A673 (cell line): Measurements from ENCODE around the gene COL16A1. TPM values are rescaled to one million over a fixed set of nuclear protein-coding genes. Genes with fewer than 3 reads are reported as not detected.

Source experiments
- BruUV-seq: library from RNA; stranded (reverse); fragments of 400-500 nt; replicated peaks from 2 replicates; lab custom pipeline; 2021; lab: Mats Ljungman, UMichigan
- CTCF ChIA-PET: fragments of 300-600 bp; sonication (Branson Sonifier 250); formaldehyde crosslinking; loops from one replicate; lab custom pipeline; 2022; ENCODE audit warnings: antibody characterized with exemption; lab: Charles Lee
- POLR2A ChIA-PET: fragments of 300-600 bp; sonication (Branson Sonifier 250); formaldehyde crosslinking; loops from one replicate; lab custom pipeline; 2022; ENCODE audit warnings: antibody characterized with exemption; ENCODE audit not compliant: low non-redundant PET; lab: Charles Lee
- DNase-seq: peaks from one replicate; pipeline ENCODE4 v3.0.0-alpha.2; 2015; ENCODE audit warnings: low spot score
- H3K27ac ChIP-seq: fragments of 200-600 bp; sonication (generic); 2 replicates; pipeline ENCODE4 v1.5.1; 2016; ENCODE audit warnings: mixed run types, low read depth, mild to moderate bottlenecking, mixed read lengths, antibody characterized with exemption, low read length; ENCODE audit not compliant: poor library complexity, severe bottlenecking
- H3K27me3 ChIP-seq: fragments of 200-600 bp; sonication (generic); replicated peaks from 2 replicates; pipeline ENCODE4 v1.6.1; 2017; ENCODE audit warnings: mixed run types, low read depth, mild to moderate bottlenecking, mixed read lengths, antibody characterized with exemption, low read length; ENCODE audit not compliant: insufficient read depth, poor library complexity
- H3K36me3 ChIP-seq: fragments of 200-600 bp; sonication (generic); 2 replicates; pipeline ENCODE4 v1.6.1; 2016; ENCODE audit warnings: mixed run types, mild to moderate bottlenecking, mixed read lengths, antibody characterized with exemption, low read length; ENCODE audit not compliant: insufficient read depth, poor library complexity, severe bottlenecking
- H3K4me1 ChIP-seq: fragments of 200-600 bp; sonication (generic); 2 replicates; pipeline ENCODE4 v1.6.1; 2017; ENCODE audit warnings: mixed run types, mild to moderate bottlenecking, mixed read lengths, antibody characterized with exemption, low read length; ENCODE audit not compliant: insufficient read depth, poor library complexity, severe bottlenecking
- H3K4me3 ChIP-seq: fragments of 200-600 bp; sonication (generic); 2 replicates; pipeline ENCODE4 v1.5.1; 2016; ENCODE audit warnings: low read depth, mixed run types, mild to moderate bottlenecking, mixed read lengths, low read length; ENCODE audit not compliant: poor library complexity, severe bottlenecking
- H3K9me3 ChIP-seq: fragments of 200-600 bp; sonication (generic); 2 replicates; pipeline ENCODE4 v1.6.1; 2016; ENCODE audit warnings: mixed run types, low read depth, mild to moderate bottlenecking, mixed read lengths, antibody characterized with exemption, low read length; ENCODE audit not compliant: poor library complexity, severe bottlenecking
- CTCF ChIP-seq: fragments of 300-800, 200-600 bp; sonication (generic); conservative IDR thresholded peaks from 2 replicates; pipeline ENCODE4 v1.5.1; 2017; ENCODE audit warnings: low read depth, mild to moderate bottlenecking, antibody characterized with exemption, low read length, moderate library complexity, mixed read lengths
- EZH2 ChIP-seq: fragments of 200-600 bp; sonication (generic); IDR thresholded peaks from 2 replicates; pipeline ENCODE4 v1.6.1; 2017; ENCODE audit warnings: borderline replicate concordance, low read depth, mild to moderate bottlenecking, mixed read lengths, antibody characterized with exemption, low read length; ENCODE audit not compliant: poor library complexity, severe bottlenecking
- intact Hi-C: fragments of 100-400 bp; cut with micrococcal nuclease; formaldehyde crosslinking; loops from one replicate; pipeline ENCODE4 v1.10.0; 2022; ENCODE audit not compliant: unreplicated experiment
- total RNA-seq: library from RNA; stranded (reverse); gene quantifications from 2 replicates; pipeline ENCODE4 v1.2.3, GENCODE V29; 2021

COL16A1 gene
- total RNA-seq, 1 experiment from 2014 or later: 26.6 TPM

- Histone ChIP-seq H3K36me3 (no peaks in the 10 kb centered on the region), H3K27me3 (no peaks in the 10 kb centered on the region), H3K9me3 (no peaks in the 10 kb centered on the region), H3K4me1 (peaks cover 24% of the 10 kb centered on the region), H3K27ac (peak overlapping the region; percentile 36), H3K4me3 (peak overlapping the region; percentile 13)
- BruUV-seq: no TSS peak
- TF ChIP-seq EZH2: no peak
- TF ChIP-seq CTCF: peak; percentile 51
- peak; percentile 68 for DNase-seq
- ChIA-PET POLR2A (no interaction called here), CTCF (interaction anchor here (0.6 to 1.4 kb wide), 4 partner anchors 35 to 119 kb away, joined by 3 to 6 read pairs (median 5); no protein-coding TSS in a partner anchor)
- intact Hi-C loops: no loop called here
These were observed 33.8 kb downstream of the COL16A1 start for GRCh38 chr1:31669786-31670592.

- TF ChIP-seq CTCF: no peak
- TF ChIP-seq EZH2: no peak
- no peaks in the 10 kb centered on the region for H3K27me3 ChIP-seq
- H3K4me3 ChIP-seq: no peak overlapping the region
- CTCF ChIA-PET: interaction anchor here (0.8 to 1.4 kb wide), 3 partner anchors 36 to 120 kb away, joined by 3 to 6 read pairs (median 4); no protein-coding TSS in a partner anchor
- POLR2A ChIA-PET: no interaction called here
- H3K9me3 ChIP-seq: no peaks in the 10 kb centered on the region
- no peaks in the 10 kb centered on the region for H3K36me3 ChIP-seq
- no peak for DNase-seq
- BruUV-seq: no TSS peak
- no peak overlapping the region for H3K27ac ChIP-seq
- H3K4me1 ChIP-seq: peaks cover 24% of the 10 kb centered on the region
- intact Hi-C loops: no loop called here
These were observed 34.4 kb downstream of the COL16A1 start for GRCh38 chr1:31669433-31669785.

GRCh38 chr1:31668303-31668883 is 35.4 kb downstream of the COL16A1 start:
- ChIA-PET CTCF (no interaction called here), POLR2A (no interaction called here)
- Histone ChIP-seq H3K9me3 (no peaks in the 10 kb centered on the region), H3K27ac (no peak overlapping the region), H3K36me3 (no peaks in the 10 kb centered on the region), H3K4me3 (no peak overlapping the region), H3K4me1 (peaks cover 24% of the 10 kb centered on the region), H3K27me3 (no peaks in the 10 kb centered on the region)
- BruUV-seq: no TSS peak
- TF ChIP-seq EZH2 (no peak), CTCF (no peak)
- DNase-seq: no peak
- intact Hi-C loops: no loop called here
